ENCODE measurements around the gene PDE6C. TPM values are rescaled to one million over a fixed set of nuclear protein-coding genes. Genes with fewer than 3 reads are reported as not detected.

Gene PDE6C
- total RNA-seq, 1 experiment from 2014 or later, result not detected

- Histone ChIP-seq H3K36me3 (peaks cover 8% of the 10 kb centered on the region), H3K27me3 (no peaks in the 10 kb centered on the region), H3K9me3 (no peaks in the 10 kb centered on the region), H3K4me3 (peak overlapping the region; percentile 2; the same call in 1 of the 2 replicates)
- no peak for DNase-seq
These were observed 91.5 kb downstream of the PDE6C start for GRCh38 chr10:93703841-93704240.

GRCh38 chr10:93704451-93704850 is 92.1 kb downstream of the PDE6C start:
- H3K4me3 ChIP-seq, result no peak overlapping the region
- peaks cover 1% of the 10 kb centered on the region for H3K36me3 ChIP-seq
- no peaks in the 10 kb centered on the region for H3K27me3 ChIP-seq
- H3K9me3 ChIP-seq, result no peaks in the 10 kb centered on the region
- DNase-seq, result no peak

DNA sequence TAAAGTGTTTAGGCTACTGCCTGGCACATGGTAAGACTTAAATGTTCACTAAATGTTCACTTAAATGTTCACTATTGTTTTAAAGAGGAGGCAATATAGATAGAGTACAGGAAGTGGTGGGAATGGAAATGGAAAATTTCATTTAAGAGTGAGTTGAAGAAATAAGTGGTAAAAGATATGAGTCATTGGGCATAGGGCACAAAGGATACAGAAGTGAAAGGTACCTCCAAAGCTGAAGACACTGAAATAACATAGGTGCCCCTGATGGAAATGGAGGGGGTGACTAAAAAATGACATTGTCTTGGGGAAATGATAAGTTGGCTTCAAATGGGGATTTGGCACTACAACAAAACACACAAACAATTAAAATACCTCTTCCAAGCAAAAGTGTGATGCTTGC is 95.3 kb downstream of the PDE6C start:
- no peaks in the 10 kb centered on the region for H3K27me3 ChIP-seq
- no peaks in the 10 kb centered on the region for H3K36me3 ChIP-seq
- no peak for DNase-seq
- 0 out of 2 replicates have a peak, but pooled peaks cover 2% of the 10 kb centered on the region for H3K9me3 ChIP-seq
- no peak overlapping the region for H3K4me3 ChIP-seq

GRCh38 chr10:93710333-93710909 is 98.1 kb downstream of the PDE6C start:
- Histone ChIP-seq H3K9me3 (0 out of 2 replicates have a peak, but pooled peaks cover 2% of the 10 kb centered on the region), H3K27me3 (no peaks in the 10 kb centered on the region), H3K36me3 (no peaks in the 10 kb centered on the region), H3K4me3 (no peak overlapping the region)
- no peak for DNase-seq

GRCh38 chr10:93711891-93712290 is 99.6 kb downstream of the PDE6C start:
- DNase-seq, result no peak
- Histone ChIP-seq H3K36me3 (no peaks in the 10 kb centered on the region), H3K9me3 (0 out of 2 replicates have a peak, but pooled peaks cover 2% of the 10 kb centered on the region), H3K4me3 (no peak overlapping the region), H3K27me3 (no peaks in the 10 kb centered on the region)

- H3K9me3 ChIP-seq, result 0 out of 2 replicates have a peak, but pooled peaks cover 2% of the 10 kb centered on the region
- no peak for DNase-seq
- H3K36me3 ChIP-seq, result no peaks in the 10 kb centered on the region
- H3K4me3 ChIP-seq, result no peak overlapping the region
- H3K27me3 ChIP-seq, result no peaks in the 10 kb centered on the region
These were observed 100.3 kb downstream of the PDE6C start for GRCh38 chr10:93712593-93712992.

DNA sequence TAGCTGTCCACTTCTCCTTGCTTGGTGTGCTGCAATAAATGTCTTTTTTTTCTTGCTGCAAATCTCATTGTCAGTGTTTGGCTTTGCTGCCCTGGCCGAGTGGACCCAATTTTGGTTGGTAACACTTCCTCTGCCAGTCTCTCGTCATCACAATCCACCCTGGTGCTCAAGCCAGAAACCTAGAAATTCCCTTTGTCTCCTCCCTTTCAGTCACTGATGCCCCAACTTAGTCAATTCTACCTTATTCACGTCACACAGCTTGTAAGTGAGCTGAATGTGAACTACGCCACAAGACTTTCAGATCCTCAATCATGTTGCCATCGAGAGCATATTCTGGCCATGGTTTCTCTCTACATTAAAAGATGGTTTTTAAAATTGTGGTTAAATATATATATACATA is 103.0 kb downstream of the PDE6C start:
- no peak for DNase-seq
- H3K36me3 ChIP-seq, result no peaks in the 10 kb centered on the region
- no peak overlapping the region for H3K4me3 ChIP-seq
- 0 out of 2 replicates have a peak, but pooled peaks cover 2% of the 10 kb centered on the region for H3K9me3 ChIP-seq
- H3K27me3 ChIP-seq, result no peaks in the 10 kb centered on the region

Other genes starting within 250 kb of the PDE6C start
- gene MYOF, start 130.2 kb upstream of the PDE6C start, total RNA-seq (2014; rRNA removed; shearing (Covaris generic); ENCODE audit: low replicate concordance), result 69.3 and 75.6 TPM in 2 replicates
- 74.7 and 98.6 TPM in 2 replicates for gene CEP55, start 115.9 kb upstream of the PDE6C start, total RNA-seq (2014; rRNA removed; shearing (Covaris generic); ENCODE audit: low replicate concordance)
- gene FFAR4, start 45.9 kb upstream of the PDE6C start, total RNA-seq (2014; rRNA removed; shearing (Covaris generic); ENCODE audit: low replicate concordance), result 0.16 TPM in 1 of 2 replicates, not detected in the other
- 0.35 and 5.4 TPM in 2 replicates for gene RBP4, start 11.3 kb upstream of the PDE6C start, total RNA-seq (2014; rRNA removed; shearing (Covaris generic); ENCODE audit: low replicate concordance)
- 1.9 and 4.2 TPM in 2 replicates for gene FRA10AC1, start 90.1 kb downstream of the PDE6C start, total RNA-seq (2014; rRNA removed; shearing (Covaris generic); ENCODE audit: low replicate concordance)
- not detected in 2 replicates for gene LGI1, start 145.4 kb downstream of the PDE6C start, total RNA-seq (2014; rRNA removed; shearing (Covaris generic); ENCODE audit: low replicate concordance)